ENCODE data around the gene CPEB1. TPM values are rescaled to one million over a fixed set of nuclear protein-coding genes. Genes with fewer than 3 reads are reported as not detected.

Gene CPEB1
- total and polyA plus RNA-seq, 2 donors (not counting 1 experiment from before 2014, with no cell fraction given): 0.19 to 0.62 TPM

DNA sequence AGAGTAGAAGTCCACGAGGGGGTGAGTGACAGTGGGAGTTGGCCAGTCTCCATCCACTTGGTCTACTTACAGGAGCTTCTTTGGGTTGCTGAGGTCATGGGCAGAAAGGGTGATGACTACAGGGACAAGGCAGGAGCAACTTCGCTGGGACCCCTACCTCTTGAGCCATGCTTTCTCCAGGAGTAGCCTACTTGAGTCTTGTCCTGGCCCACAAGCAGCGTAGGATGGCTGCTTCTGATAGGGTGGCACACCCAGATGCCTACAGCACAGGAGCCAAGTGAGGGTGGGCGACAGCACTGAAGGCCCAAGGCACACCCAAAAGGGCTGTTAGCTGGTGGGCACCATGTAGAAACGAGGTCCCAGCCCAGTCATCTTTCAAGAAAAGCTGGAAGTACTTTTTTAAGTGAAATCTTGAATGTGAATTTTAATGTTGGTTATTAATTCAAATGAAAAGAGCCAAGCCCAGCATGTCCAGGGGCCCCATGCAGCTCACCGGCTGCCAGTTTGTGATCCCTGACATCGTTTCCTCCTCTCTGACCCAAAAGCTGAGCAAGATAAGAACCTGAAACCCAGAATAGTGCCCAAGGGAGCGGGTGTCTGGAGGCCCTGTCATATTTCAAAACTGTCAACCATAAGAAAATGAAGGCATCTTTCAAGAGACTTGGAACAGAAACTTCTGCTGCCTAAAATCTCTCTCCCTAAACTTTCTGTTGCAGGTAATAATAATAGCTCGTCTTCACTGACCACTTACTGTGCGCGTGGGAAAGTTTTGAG is 2.2 kb upstream of the CPEB1 start:
- H3K9me3 Mint-ChIP-seq (ENCODE audit: insufficient read depth): no peaks in the 10 kb centered on the region
- Histone ChIP-seq H4K20me1 (ENCODE audit: control insufficient read depth, insufficient read depth, low read length, poor library complexity, severe bottlenecking) (no peaks in the 10 kb centered on the region), H3K36me3 (replicated peaks in 1 of 2; ENCODE audit: control extremely low read depth in 1 of 2, control insufficient read depth in 1 of 2, extremely low read depth in 1 of 2, insufficient read depth in 2 of 2, low read length in 1 of 2) (no peaks in the 10 kb centered on the region), H3K27ac (ENCODE audit: low read length in 2 of 2) (no peak overlapping the region), H3K79me2 (ENCODE audit: control insufficient read depth, insufficient read depth, low read length) (no peaks in the 10 kb centered on the region), H3K9me3 (ENCODE audit: control extremely low read depth in 1 of 3, control insufficient read depth in 2 of 3, insufficient read depth in 1 of 3, low read length in 2 of 3) (peaks cover 0 to 24% (median 0%) of the 10 kb centered on the region in 3 donors), H3K27me3 (replicated peaks in 1 of 4; ENCODE audit: control extremely low read depth in 1 of 4, control insufficient read depth in 3 of 4, insufficient read depth in 4 of 4, low read length in 3 of 4) (peaks cover 0 to 44% (median 22%) of the 10 kb centered on the region in 4 experiments), H2AFZ (ENCODE audit: insufficient read depth, low read depth, low read length, poor library complexity, severe bottlenecking) (no peak overlapping the region), H3K4me1 (ENCODE audit: control insufficient read depth in 2 of 2, insufficient read depth in 2 of 2, low read length in 2 of 2) (peaks cover 11 to 20% of the 10 kb centered on the region in 2 donors), H3K9ac (ENCODE audit: low read length) (no peak overlapping the region), H3K4me2 (replicated peaks; ENCODE audit: low read depth, low read length, poor library complexity, severe bottlenecking) (no peak overlapping the region), H3K4me3 (ENCODE audit: control extremely low read depth in 1 of 5, extremely low read depth in 1 of 5, insufficient read depth in 1 of 5, low read depth in 2 of 5, low read length in 4 of 5) (no peak overlapping the region)
- DNase-seq: no peak
- intact Hi-C loops (cut with micrococcal nuclease): no loop called here
- no peak for TF ChIP-seq EZH2 (IDR thresholded peaks at IDR 0.05; ENCODE audit: borderline replicate concordance, insufficient read depth, low read depth, low read length, poor library complexity, severe bottlenecking)
- TF ChIP-seq, protein P1, sequence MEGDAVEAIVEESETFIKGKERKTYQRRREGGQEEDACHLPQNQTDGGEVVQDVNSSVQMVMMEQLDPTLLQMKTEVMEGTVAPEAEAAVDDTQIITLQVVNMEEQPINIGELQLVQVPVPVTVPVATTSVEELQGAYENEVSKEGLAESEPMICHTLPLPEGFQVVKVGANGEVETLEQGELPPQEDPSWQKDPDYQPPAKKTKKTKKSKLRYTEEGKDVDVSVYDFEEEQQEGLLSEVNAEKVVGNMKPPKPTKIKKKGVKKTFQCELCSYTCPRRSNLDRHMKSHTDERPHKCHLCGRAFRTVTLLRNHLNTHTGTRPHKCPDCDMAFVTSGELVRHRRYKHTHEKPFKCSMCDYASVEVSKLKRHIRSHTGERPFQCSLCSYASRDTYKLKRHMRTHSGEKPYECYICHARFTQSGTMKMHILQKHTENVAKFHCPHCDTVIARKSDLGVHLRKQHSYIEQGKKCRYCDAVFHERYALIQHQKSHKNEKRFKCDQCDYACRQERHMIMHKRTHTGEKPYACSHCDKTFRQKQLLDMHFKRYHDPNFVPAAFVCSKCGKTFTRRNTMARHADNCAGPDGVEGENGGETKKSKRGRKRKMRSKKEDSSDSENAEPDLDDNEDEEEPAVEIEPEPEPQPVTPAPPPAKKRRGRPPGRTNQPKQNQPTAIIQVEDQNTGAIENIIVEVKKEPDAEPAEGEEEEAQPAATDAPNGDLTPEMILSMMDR (IDR thresholded peaks at IDR 0.05): no peak
- no peak for ATAC-seq (ENCODE audit: low read depth)
- CTCF ChIA-PET: no interaction called here
- POLR2A ChIA-PET: interaction anchor here (0.5 kb wide), 1 partner anchor 754 kb away, joined by 5 read pairs; no protein-coding TSS in a partner anchor
- H3K27me3 Mint-ChIP-seq: peaks cover 49% of the 10 kb centered on the region
- H3K4me3 Mint-ChIP-seq: peak overlapping the region; percentile 46
- peaks cover 12% of the 10 kb centered on the region for H3K4me1 Mint-ChIP-seq
- WGBS (ENCODE audit: insufficient coverage): 73% methylated on average over 8 of the region's 11 CpGs
- H3K27ac Mint-ChIP-seq: no peak overlapping the region

Measured in B cell (primary cell).